Lower lobe of right lung (tissue), 2 donors: Measurements from ENCODE around the gene ENOSF1. TPM values are rescaled to one million over a fixed set of nuclear protein-coding genes. Genes with fewer than 3 reads are reported as not detected.

ENCODE experiments used
- ATAC-seq, 2 donors: fragments of 200-7000 bp; cut with Tn5 transposase; one replicate each; pipeline ENCODE4 v1.9.1; 2020 to 2022; ENCODE audit warnings: mild to moderate bottlenecking in 2 of 2, moderate library complexity in 2 of 2
- DNase-seq: peaks from one replicate; pipeline ENCODE4 v3.0.0-alpha.2; 2020
- H3K27ac ChIP-seq: fragments of 200-600 bp; one replicate; pipeline ENCODE4 v1.8.0; 2022
- H3K27me3 ChIP-seq: fragments of 200-600 bp; one replicate; pipeline ENCODE4 v1.8.0; 2022; ENCODE audit warnings: low read depth
- H3K36me3 ChIP-seq: fragments of 200-600 bp; one replicate; pipeline ENCODE4 v1.8.0; 2022; ENCODE audit warnings: mild to moderate bottlenecking
- H3K4me1 ChIP-seq: fragments of 200-600 bp; one replicate; pipeline ENCODE4 v1.8.0; 2022
- H3K4me3 ChIP-seq: fragments of 200-600 bp; one replicate; pipeline ENCODE4 v1.8.0; 2022; ENCODE audit warnings: mild to moderate bottlenecking
- H3K9me3 ChIP-seq: fragments of 200-600 bp; one replicate; pipeline ENCODE4 v1.8.0; 2022
- intact Hi-C: fragments of 100-400 bp; cut with DNase I; formaldehyde crosslinking; loops from one replicate; pipeline ENCODE4 v1.11.0; 2022
- total RNA-seq: library from RNA; stranded (reverse); fragmentation: NEBNext Ultra II Directional; extraction: Animal tissue kit (Norgen Biotek cat#: 25700); gene quantifications from one replicate; pipeline ENCODE4 v1.2.1, GENCODE V29; 2021
- TF ChIP-seq, protein P1 (sequence below): fragments of 200-600 bp; IDR thresholded peaks from one replicate; pipeline ENCODE4 v1.8.0; 2022; ENCODE audit warnings: antibody characterized with exemption, mild to moderate bottlenecking
- donor health status: DM: no; HTN: yes; CAD: no; lungs with severe emphysema.

ENOSF1 gene
- total RNA-seq, 1 donor from 2014 or later = 82.2 TPM

DNA sequence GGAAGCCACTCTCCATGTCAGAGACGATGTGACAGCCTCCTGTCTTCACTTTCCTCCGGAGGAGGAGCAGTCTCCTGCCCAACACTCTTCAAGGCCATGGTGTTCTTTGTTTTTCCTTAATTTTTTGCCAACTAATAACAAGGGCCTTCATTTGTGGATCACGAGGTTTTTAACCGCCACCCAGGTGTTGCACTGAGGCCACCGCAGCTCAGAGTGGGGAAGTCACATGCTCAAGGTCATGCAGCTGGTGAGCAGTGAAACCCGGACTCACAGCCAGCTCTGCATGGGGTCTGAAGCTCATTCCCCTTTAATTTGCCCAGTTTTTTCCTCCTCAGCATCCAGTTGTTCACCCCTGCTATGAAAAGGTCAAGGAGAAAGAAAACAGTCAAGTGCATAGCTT lies 19.6 kb downstream of the ENOSF1 start:
- Histone ChIP-seq H3K36me3 (peaks cover 57% of the 10 kb centered on the region), H3K4me3 (no peak overlapping the region), H3K27me3 (no peaks in the 10 kb centered on the region), H3K4me1 (no peaks in the 10 kb centered on the region), H3K9me3 (no peaks in the 10 kb centered on the region), H3K27ac (no peak overlapping the region)
- TF ChIP-seq, protein P1, sequence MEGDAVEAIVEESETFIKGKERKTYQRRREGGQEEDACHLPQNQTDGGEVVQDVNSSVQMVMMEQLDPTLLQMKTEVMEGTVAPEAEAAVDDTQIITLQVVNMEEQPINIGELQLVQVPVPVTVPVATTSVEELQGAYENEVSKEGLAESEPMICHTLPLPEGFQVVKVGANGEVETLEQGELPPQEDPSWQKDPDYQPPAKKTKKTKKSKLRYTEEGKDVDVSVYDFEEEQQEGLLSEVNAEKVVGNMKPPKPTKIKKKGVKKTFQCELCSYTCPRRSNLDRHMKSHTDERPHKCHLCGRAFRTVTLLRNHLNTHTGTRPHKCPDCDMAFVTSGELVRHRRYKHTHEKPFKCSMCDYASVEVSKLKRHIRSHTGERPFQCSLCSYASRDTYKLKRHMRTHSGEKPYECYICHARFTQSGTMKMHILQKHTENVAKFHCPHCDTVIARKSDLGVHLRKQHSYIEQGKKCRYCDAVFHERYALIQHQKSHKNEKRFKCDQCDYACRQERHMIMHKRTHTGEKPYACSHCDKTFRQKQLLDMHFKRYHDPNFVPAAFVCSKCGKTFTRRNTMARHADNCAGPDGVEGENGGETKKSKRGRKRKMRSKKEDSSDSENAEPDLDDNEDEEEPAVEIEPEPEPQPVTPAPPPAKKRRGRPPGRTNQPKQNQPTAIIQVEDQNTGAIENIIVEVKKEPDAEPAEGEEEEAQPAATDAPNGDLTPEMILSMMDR = no peak
- intact Hi-C loops = no loop called here
- DNase-seq (no peak), ATAC-seq (no peak)

DNA sequence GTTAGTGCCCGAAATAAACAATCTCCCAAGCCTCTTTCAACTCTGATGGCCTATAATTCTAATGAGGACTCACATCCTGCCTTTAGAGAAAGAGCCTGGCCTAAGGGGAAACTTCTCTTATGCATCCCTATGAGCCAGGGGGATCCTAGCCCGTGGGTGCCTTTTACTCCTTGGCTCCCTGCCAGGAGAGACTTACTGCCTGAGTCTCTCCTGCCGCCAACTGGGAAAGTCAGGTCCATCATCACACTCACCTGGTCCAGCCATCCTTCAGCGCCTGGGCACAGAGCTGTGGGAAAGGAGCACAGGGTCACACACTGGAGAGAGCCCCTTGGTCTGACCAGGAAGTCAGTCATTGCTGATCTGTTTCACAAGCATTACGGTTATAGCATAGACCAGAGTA lies 24.1 kb downstream of the ENOSF1 start:
- Histone ChIP-seq H3K4me3 (no peak overlapping the region), H3K27ac (no peak overlapping the region), H3K36me3 (peaks cover 53% of the 10 kb centered on the region), H3K27me3 (no peaks in the 10 kb centered on the region), H3K4me1 (no peaks in the 10 kb centered on the region), H3K9me3 (no peaks in the 10 kb centered on the region)
- TF ChIP-seq, protein P1 = no peak
- intact Hi-C loops = no loop called here
- ATAC-seq (peak in 1 of 2 donors; percentile 42), DNase-seq (no peak)

DNA sequence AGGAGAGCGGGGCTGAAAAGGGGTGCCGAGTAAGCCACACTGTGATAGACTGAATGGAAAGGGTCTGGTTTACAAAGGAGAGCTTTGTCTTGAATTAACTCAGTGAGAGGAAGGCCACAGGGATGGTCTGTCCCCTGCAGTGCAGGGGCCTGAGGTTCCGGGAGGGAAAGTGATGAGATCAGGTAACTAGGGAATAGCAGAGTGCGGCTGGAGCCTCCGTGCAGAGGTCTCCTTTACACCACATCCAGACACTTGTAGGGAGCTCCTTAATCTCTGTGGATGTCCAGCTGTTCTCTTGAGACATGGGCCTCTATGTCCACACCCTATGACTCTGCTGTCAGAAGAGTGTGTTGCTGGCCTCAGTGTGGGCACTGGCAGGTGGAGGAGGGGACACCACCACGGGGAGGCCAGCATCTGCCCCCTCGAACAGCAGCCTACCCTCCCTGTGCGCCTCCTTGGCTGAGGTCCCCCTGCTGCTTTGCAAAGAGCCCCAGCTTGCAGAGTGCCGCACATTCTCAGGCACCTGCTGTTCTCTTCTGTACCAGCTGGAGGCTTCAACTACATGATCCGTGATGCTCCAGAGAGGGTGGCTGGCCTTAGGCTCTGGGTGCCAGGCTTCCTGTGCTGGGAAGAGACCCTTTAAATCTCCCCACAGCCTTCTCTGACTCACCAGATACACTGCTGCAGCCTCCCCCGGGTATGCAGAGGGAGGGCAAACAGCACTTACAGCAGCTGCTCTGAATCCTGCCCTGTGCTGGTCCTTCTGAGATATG lies 25.9 kb downstream of the ENOSF1 start:
- Histone ChIP-seq H3K27me3 (no peaks in the 10 kb centered on the region), H3K9me3 (no peaks in the 10 kb centered on the region), H3K36me3 (peaks cover 55% of the 10 kb centered on the region), H3K27ac (no peak overlapping the region), H3K4me3 (no peak overlapping the region), H3K4me1 (no peaks in the 10 kb centered on the region)
- peak in 1 of 2 donors; percentile 11 for ATAC-seq
- intact Hi-C loops = no loop called here
- no peak for DNase-seq
- TF ChIP-seq, protein P1 = no peak

DNA sequence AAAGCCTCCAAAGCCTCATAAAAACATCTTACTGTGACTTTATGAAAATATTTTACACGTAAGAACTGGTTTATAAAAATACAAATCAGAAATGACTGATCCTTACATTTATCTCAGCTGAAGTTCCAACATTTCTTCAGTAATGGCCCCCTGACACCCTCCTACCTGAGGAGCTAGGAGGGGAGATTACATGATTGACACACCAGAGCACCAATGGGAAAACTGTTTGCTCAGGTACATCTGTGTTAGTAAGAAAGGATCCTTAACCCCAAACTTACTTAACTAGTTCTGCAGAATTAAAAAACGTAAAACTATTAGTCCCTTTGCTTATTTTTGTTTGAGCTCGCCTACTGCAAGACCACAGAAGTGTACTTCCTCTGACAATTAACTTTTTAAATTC lies 27.0 kb downstream of the ENOSF1 start:
- Histone ChIP-seq H3K27me3 (no peaks in the 10 kb centered on the region), H3K4me3 (no peak overlapping the region), H3K27ac (no peak overlapping the region), H3K9me3 (no peaks in the 10 kb centered on the region), H3K4me1 (no peaks in the 10 kb centered on the region), H3K36me3 (peaks cover 58% of the 10 kb centered on the region)
- DNase-seq (no peak), ATAC-seq (no peak)
- intact Hi-C loops = no loop called here
- TF ChIP-seq, protein P1 = no peak

DNA sequence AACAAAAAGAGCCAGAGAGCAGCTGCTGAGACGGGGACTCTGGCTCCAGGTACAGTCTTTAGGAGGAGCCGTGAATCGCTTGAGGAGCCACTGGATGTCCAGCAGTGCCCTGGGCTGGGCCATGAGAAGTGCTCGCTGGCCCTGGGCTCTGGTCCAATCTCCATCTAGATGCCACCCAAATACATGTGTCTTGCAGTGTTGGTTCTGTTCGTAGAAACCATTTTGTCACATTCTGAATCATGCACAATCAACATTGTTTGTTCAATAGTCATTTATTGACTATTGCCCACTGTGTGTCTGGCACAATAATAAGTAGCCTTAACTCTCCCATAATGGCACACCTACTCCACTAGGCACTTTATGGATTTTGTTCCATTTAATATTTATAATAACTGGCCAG lies 28.9 kb downstream of the ENOSF1 start:
- DNase-seq (no peak), ATAC-seq (no peak)
- TF ChIP-seq, protein P1 = no peak
- Histone ChIP-seq H3K4me3 (no peak overlapping the region), H3K27ac (no peak overlapping the region), H3K9me3 (no peaks in the 10 kb centered on the region), H3K4me1 (no peaks in the 10 kb centered on the region), H3K36me3 (peaks cover 68% of the 10 kb centered on the region), H3K27me3 (no peaks in the 10 kb centered on the region)
- intact Hi-C loops = no loop called here
